ENCODE data around the gene HSPA14.
A peak's percentile ranks its signal among the peaks of the same experiment; 100 is the strongest.

The HSPA14 gene

DNA sequence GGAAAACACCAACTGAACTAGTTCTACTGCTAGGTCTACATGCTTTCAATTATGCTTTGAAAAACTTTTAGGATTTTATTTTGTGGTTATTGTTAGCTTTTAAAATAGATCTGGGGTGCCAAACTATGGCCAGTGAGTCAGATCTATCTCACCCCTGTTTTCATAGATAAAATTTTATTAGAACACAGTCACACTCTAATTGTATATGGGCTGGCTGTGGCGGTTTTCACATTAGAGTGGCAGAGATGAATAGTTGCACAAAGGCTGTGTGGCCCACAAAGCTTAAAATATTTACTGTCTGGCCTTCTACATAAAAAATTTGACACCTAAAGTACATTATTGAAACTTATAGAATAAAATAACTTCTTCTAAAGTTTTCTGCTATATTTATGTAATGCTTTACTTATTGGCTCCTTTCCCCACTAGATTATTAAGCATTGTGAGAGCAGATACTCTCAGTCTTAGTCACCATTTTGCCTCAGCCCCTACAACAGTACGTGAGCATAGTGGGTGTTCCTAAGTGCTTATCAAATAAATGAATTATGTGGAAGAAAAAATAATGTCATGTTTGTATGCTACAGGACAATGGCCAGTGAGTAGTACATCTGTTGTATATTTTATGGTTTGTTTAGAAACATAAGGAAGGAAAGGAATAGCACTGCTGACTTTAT lies 35.1 kb downstream of the HSPA14 start:
- H3K4me1 ChIP-seq (ENCODE audit: insufficient read depth, low read length) = peaks cover 13% of the 10 kb centered on the region
- peaks cover 38% of the 10 kb centered on the region for H3K36me3 ChIP-seq (ENCODE audit: insufficient read depth, low read length)
- ATAC-seq (ENCODE audit: insufficient read depth, low read depth) (no peak), DNase-seq (no peak)
- H3K4me3 ChIP-seq (ENCODE audit: low read depth in 1 of 2, low read length in 2 of 2) = no peak overlapping the region
- peaks cover 19% of the 10 kb centered on the region for H3K79me2 ChIP-seq (ENCODE audit: insufficient read depth, low read length)
- H4K20me1 ChIP-seq (ENCODE audit: insufficient read depth, low read length) = no peaks in the 10 kb centered on the region
- no peak overlapping the region for H3K27ac ChIP-seq (ENCODE audit: low read length)
- H3K4me2 ChIP-seq (ENCODE audit: insufficient read depth, low read length) = no peak overlapping the region
- H3K27me3 ChIP-seq (ENCODE audit: insufficient read depth, low read length, poor library complexity) = no peaks in the 10 kb centered on the region
- H2AFZ ChIP-seq (ENCODE audit: low read depth, low read length) = no peak overlapping the region
- TF ChIP-seq, protein P1, sequence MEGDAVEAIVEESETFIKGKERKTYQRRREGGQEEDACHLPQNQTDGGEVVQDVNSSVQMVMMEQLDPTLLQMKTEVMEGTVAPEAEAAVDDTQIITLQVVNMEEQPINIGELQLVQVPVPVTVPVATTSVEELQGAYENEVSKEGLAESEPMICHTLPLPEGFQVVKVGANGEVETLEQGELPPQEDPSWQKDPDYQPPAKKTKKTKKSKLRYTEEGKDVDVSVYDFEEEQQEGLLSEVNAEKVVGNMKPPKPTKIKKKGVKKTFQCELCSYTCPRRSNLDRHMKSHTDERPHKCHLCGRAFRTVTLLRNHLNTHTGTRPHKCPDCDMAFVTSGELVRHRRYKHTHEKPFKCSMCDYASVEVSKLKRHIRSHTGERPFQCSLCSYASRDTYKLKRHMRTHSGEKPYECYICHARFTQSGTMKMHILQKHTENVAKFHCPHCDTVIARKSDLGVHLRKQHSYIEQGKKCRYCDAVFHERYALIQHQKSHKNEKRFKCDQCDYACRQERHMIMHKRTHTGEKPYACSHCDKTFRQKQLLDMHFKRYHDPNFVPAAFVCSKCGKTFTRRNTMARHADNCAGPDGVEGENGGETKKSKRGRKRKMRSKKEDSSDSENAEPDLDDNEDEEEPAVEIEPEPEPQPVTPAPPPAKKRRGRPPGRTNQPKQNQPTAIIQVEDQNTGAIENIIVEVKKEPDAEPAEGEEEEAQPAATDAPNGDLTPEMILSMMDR (IDR thresholded peaks at IDR 0.05; ENCODE audit: borderline replicate concordance, extremely low read depth, low read length, poor library complexity, severe bottlenecking) = no peak
- no peak for TF ChIP-seq EZH2 (IDR thresholded peaks at IDR 0.05; ENCODE audit: borderline replicate concordance, low read depth, low read length, severe bottlenecking)
- H3K9me3 ChIP-seq (ENCODE audit: insufficient read depth, low read length, severe bottlenecking) = no peaks in the 10 kb centered on the region
- no peak overlapping the region for H3K9ac ChIP-seq (ENCODE audit: low read depth, low read length)

DNA sequence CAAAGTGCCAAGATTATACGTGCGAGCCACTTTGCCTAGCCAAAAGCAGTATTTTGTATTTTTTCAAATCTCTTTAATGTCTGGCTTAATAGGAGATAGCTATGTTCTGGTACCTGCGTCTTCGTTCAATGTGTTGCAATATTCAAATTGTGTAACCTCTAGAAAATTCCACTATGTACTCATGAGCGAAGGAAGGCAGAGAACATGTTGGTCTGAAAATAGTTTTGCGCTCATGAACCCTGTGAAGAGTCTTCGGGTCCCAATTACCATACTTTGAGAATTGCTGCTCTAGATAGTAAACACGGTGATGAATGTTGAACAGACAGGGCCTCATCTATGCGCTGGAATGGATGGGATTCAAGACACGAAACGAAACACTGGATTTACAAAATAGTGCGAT lies 37.8 kb downstream of the HSPA14 start:
- Histone ChIP-seq H3K9ac (ENCODE audit: low read depth, low read length) (no peak overlapping the region), H4K20me1 (ENCODE audit: insufficient read depth, low read length) (peaks cover 8% of the 10 kb centered on the region; the same call in 1 of the 2 replicates), H3K4me2 (ENCODE audit: insufficient read depth, low read length) (no peak overlapping the region), H3K36me3 (ENCODE audit: insufficient read depth, low read length) (peaks cover 12% of the 10 kb centered on the region), H3K4me1 (ENCODE audit: insufficient read depth, low read length) (peaks cover 29% of the 10 kb centered on the region), H2AFZ (ENCODE audit: low read depth, low read length) (no peak overlapping the region), H3K27ac (ENCODE audit: low read length) (no peak overlapping the region), H3K4me3 (ENCODE audit: low read depth in 1 of 2, low read length in 2 of 2) (no peak overlapping the region), H3K79me2 (ENCODE audit: insufficient read depth, low read length) (peaks cover 44% of the 10 kb centered on the region), H3K9me3 (ENCODE audit: insufficient read depth, low read length, severe bottlenecking) (no peaks in the 10 kb centered on the region), H3K27me3 (ENCODE audit: insufficient read depth, low read length, poor library complexity) (no peaks in the 10 kb centered on the region)
- DNase-seq = no peak
- ATAC-seq (ENCODE audit: insufficient read depth, low read depth) = no peak
- no peak for TF ChIP-seq EZH2 (IDR thresholded peaks at IDR 0.05; ENCODE audit: borderline replicate concordance, low read depth, low read length, severe bottlenecking)
- TF ChIP-seq, protein P1 (IDR thresholded peaks at IDR 0.05; ENCODE audit: borderline replicate concordance, extremely low read depth, low read length, poor library complexity, severe bottlenecking) = no peak

DNA sequence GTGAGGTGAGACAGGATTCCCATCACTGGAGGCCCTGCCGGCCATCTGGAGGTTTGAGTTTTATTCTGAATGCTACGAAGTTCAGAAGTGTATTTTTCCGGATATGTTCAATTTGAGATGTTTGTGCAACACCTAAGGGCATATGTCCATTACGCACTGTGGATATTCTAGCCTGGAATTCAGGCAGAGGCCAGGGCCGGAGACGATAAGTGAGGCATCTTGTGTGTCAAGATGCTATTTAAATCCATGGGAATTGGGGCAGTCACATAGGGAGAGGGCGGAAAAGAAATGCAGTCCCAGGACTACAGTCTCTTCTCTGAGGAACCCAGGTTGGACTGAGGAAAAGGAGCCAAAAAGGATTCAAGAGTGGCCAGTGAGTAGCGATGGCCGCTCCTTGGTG lies 38.7 kb downstream of the HSPA14 start:
- H4K20me1 ChIP-seq (ENCODE audit: insufficient read depth, low read length) = peaks cover 8% of the 10 kb centered on the region; the same call in 1 of the 2 replicates
- no peaks in the 10 kb centered on the region for H3K27me3 ChIP-seq (ENCODE audit: insufficient read depth, low read length, poor library complexity)
- TF ChIP-seq, protein P1 (IDR thresholded peaks at IDR 0.05; ENCODE audit: borderline replicate concordance, extremely low read depth, low read length, poor library complexity, severe bottlenecking) = no peak
- no peak for TF ChIP-seq EZH2 (IDR thresholded peaks at IDR 0.05; ENCODE audit: borderline replicate concordance, low read depth, low read length, severe bottlenecking)
- no peak overlapping the region for H3K27ac ChIP-seq (ENCODE audit: low read length)
- peak overlapping the region in 1 of 2 experiments; percentile 99; a peak in 1 of 4 replicates for H3K4me3 ChIP-seq (ENCODE audit: low read depth in 1 of 2, low read length in 2 of 2)
- H3K36me3 ChIP-seq (ENCODE audit: insufficient read depth, low read length) = peaks cover 7% of the 10 kb centered on the region
- peaks cover 37% of the 10 kb centered on the region for H3K4me1 ChIP-seq (ENCODE audit: insufficient read depth, low read length)
- no peak for ATAC-seq (ENCODE audit: insufficient read depth, low read depth)
- peaks cover 52% of the 10 kb centered on the region for H3K79me2 ChIP-seq (ENCODE audit: insufficient read depth, low read length)
- DNase-seq = no peak
- peak overlapping the region; percentile 82 for H3K4me2 ChIP-seq (ENCODE audit: insufficient read depth, low read length)
- peak overlapping the region; percentile 99; the same call in 1 of the 2 replicates for H3K9ac ChIP-seq (ENCODE audit: low read depth, low read length)
- no peak overlapping the region for H2AFZ ChIP-seq (ENCODE audit: low read depth, low read length)
- H3K9me3 ChIP-seq (ENCODE audit: insufficient read depth, low read length, severe bottlenecking) = no peaks in the 10 kb centered on the region

Measured in DND-41 (cell line).